K562 (cell line): ENCODE results near the gene CNGB1. TPM values are rescaled to one million over a fixed set of nuclear protein-coding genes. Genes with fewer than 3 reads are reported as not detected.

Experiments used
- ATAC-seq: fragments of 200-7000 bp; cut with Tn5 transposase; 3 replicates; pipeline ENCODE4 v1.9.1; 2020; ENCODE audit warnings: moderate library complexity
- Bru-seq: library from RNA; stranded (reverse); fragments of 400-500 nt; gene quantifications from one replicate; lab custom pipeline; 2021; lab: Mats Ljungman, UMichigan
- BruChase-seq, 2 experiments: library from RNA; stranded (reverse); fragments of 400-500 nt; gene quantifications; one replicate each; lab custom pipeline; 2021; lab: Mats Ljungman, UMichigan
- BruUV-seq: library from RNA; stranded (reverse); fragments of 400-500 nt; replicated peaks from 2 replicates; lab custom pipeline; 2021; lab: Mats Ljungman, UMichigan
- CTCF ChIA-PET: fragments of 300-600 bp; formaldehyde crosslinking; extraction: SDS; loops from one replicate; lab custom pipeline; 2021; ENCODE audit warnings: low intra/inter-chr PET ratio; lab: Yijun Ruan, JAX
- POLR2A ChIA-PET: fragments of 300-600, 350-650 bp; sonication (Branson Sonifier 250); formaldehyde crosslinking; extraction: SDS; loops from one replicate; lab custom pipeline; 2021; ENCODE audit warnings: antibody characterized with exemption, inconsistent platforms; lab: Yijun Ruan, JAX
- DNase-seq, 4 experiments: peaks; one replicate each; pipeline versions ENCODE4 v3.0.0 to v3.0.0-alpha.2; 2011 to 2018; ENCODE audit warnings: low spot score in 3 of 4, mixed read lengths in 3 of 4; ENCODE audit errors: extremely low read depth in 1 of 4
- FAIRE-seq: peaks from 2 replicates; lab custom pipeline; 2011; peaks lifted over from hg19 to GRCh38; lab: Jason Lieb, UNC
- H2AFZ ChIP-seq: 2 replicates; pipeline ENCODE4 v1.6.0; 2011; ENCODE audit warnings: low read depth, low read length, control low read depth, inconsistent platforms
- H3K27ac ChIP-seq: fragments of 200-600 bp; 3 replicates; pipeline ENCODE4 v1.8.0; 2011; ENCODE audit warnings: low read depth, mild to moderate bottlenecking, control low read depth, inconsistent platforms, low read length, moderate library complexity, mixed read lengths; ENCODE audit errors: extremely low read depth
- H3K27me3 ChIP-seq, 2 experiments: fragments of 300-600 bp in 1 of 2; 2 replicates in 1 of 2; 3 replicates in 1 of 2; pipeline versions ENCODE4 v1.6.0 to v1.8.0; 2011; ENCODE audit warnings: inconsistent platforms in 2 of 2, low read length in 2 of 2, mild to moderate bottlenecking in 1 of 2, mixed read lengths in 1 of 2, moderate library complexity in 1 of 2; ENCODE audit not compliant: control insufficient read depth in 2 of 2, insufficient read depth in 2 of 2
- H3K36me3 ChIP-seq: fragments of 300-600 bp; 3 replicates; pipeline ENCODE4 v1.8.0; 2011; ENCODE audit warnings: mild to moderate bottlenecking, low read length, inconsistent platforms; ENCODE audit not compliant: control insufficient read depth, insufficient read depth
- H3K4me1 ChIP-seq, 2 experiments: fragments of 200-600 bp in 1 of 2; replicated peaks in 1 of 2; 2 replicates in 1 of 2; 3 replicates in 1 of 2; pipeline versions ENCODE4 v1.5.1 to v1.8.0; 2011; ENCODE audit warnings: inconsistent platforms in 2 of 2, low read length in 2 of 2, mild to moderate bottlenecking in 1 of 2, mixed read lengths in 1 of 2, moderate library complexity in 1 of 2; ENCODE audit not compliant: control insufficient read depth in 2 of 2, insufficient read depth in 2 of 2
- H3K4me2 ChIP-seq: 2 replicates; pipeline ENCODE4 v1.6.1; 2011; ENCODE audit warnings: low read length, control low read depth, inconsistent platforms, mixed read lengths; ENCODE audit not compliant: insufficient read depth
- H3K4me3 ChIP-seq: fragments of 200-600 bp; sonication (generic), shearing (Covaris generic); 2 replicates; pipeline ENCODE4 v1.5.1; 2016; ENCODE audit warnings: control low read depth, inconsistent platforms
- H3K79me2 ChIP-seq: fragments of 200-600 bp; 3 replicates; pipeline ENCODE4 v1.8.0; 2011; ENCODE audit warnings: low read length, inconsistent platforms; ENCODE audit not compliant: control insufficient read depth, insufficient read depth
- H3K9ac ChIP-seq, 2 experiments: 2 replicates each; pipeline versions ENCODE4 v1.6.0 to v1.6.1; 2011; ENCODE audit warnings: low read depth in 2 of 2, low read length in 2 of 2, control low read depth in 1 of 2, inconsistent platforms in 1 of 2, mild to moderate bottlenecking in 1 of 2, mixed read lengths in 1 of 2; ENCODE audit not compliant: insufficient read depth in 1 of 2
- H3K9me1 ChIP-seq: one replicate; pipeline ENCODE4 v1.6.0; 2011; ENCODE audit warnings: inconsistent platforms, mild to moderate bottlenecking, low read length, moderate library complexity; ENCODE audit not compliant: control insufficient read depth, insufficient read depth
- H3K9me3 ChIP-seq: replicated peaks from 2 replicates; pipeline ENCODE4 v1.5.1; 2011; ENCODE audit warnings: low read depth, low read length, inconsistent platforms; ENCODE audit not compliant: control insufficient read depth, insufficient read depth
- H4K20me1 ChIP-seq: replicated peaks from 2 replicates; pipeline ENCODE4 v1.6.1; 2011; ENCODE audit warnings: low read length, inconsistent platforms, mixed read lengths; ENCODE audit not compliant: control insufficient read depth, insufficient read depth
- BHLHE40 ChIP-seq: IDR thresholded peaks from 2 replicates; pipeline ENCODE4 v1.6.1; 2011; ENCODE audit warnings: low read length, improper control_type of control experiment
- GABPB1 ChIP-seq: sonication (generic); formaldehyde crosslinking; IDR thresholded peaks from 2 replicates; pipeline ENCODE4 v1.8.0; 2022; ENCODE audit warnings: mild to moderate bottlenecking, missing genetic modification reagents
- HSF4 ChIP-seq: fragments of 250-450 bp; sonication (Bioruptor Pico); IDR thresholded peaks from 2 replicates; pipeline ENCODE4 v2.1.2; 2022; ENCODE audit warnings: mild to moderate bottlenecking, moderate library complexity, borderline replicate concordance
- NR1H2 ChIP-seq: sonication (generic); formaldehyde crosslinking; IDR thresholded peaks from 2 replicates; pipeline ENCODE4 v1.4.0; 2020; ENCODE audit warnings: mild to moderate bottlenecking, missing genetic modification reagents
- RBM15 ChIP-seq: fragments of 200-400 bp; formaldehyde crosslinking; IDR thresholded peaks from 2 replicates; pipeline ENCODE4 v1.6.1; 2018; ENCODE audit warnings: mild to moderate bottlenecking, low read length, moderate library complexity; ENCODE audit not compliant: insufficient read depth
- WGBS: fragments of 100-300 bp; shearing (Covaris generic); methylation state at CpG from one replicate; pipeline ENCODE4 v1.1.6; 2016; ENCODE audit warnings: low coverage, mixed read lengths; ENCODE audit not compliant: insufficient coverage; ENCODE audit errors: missing lambda C conversion rate; 5-methylcytosine and 5-hydroxymethylcytosine counted together
- in situ Hi-C: fragments of 300-500 bp; cut with MboI; formaldehyde crosslinking; loops from 4 replicates; pipeline ENCODE4 v1.15.0; 2018; ENCODE audit warnings: inconsistent platforms, mixed read lengths
- intact Hi-C: fragments of 100-400 bp; cut with micrococcal nuclease; formaldehyde crosslinking; loops from 2 replicates; pipeline ENCODE4 v1.14.2; 2022
- long read RNA-seq, 3 experiments: library from polyadenylated mRNA in 2 of 3; library from RNA in 1 of 3; unstranded in 2 of 3; stranded (forward) in 1 of 3; transcript quantifications; one replicate each; pipeline ENCODE4 v2.0.0, GENCODE V29; 2019 to 2022
- polyA minus RNA-seq, 3 experiments: library from RNA; depleted of rRNA, polyadenylated mRNA; stranded (reverse); fragments of >200 nt; gene quantifications; 2 replicates each; pipeline ENCODE4 v1.2.3, GENCODE V29; 2011
- polyA plus RNA-seq, 8 experiments: library from polyadenylated mRNA; depleted of rRNA in 4 of 8; stranded (reverse) in 5 of 8; unstranded in 3 of 8; fragments of >200 nt; fragmentation: Nextera tagmentation in 2 of 8; fragmentation: Illumina TruSeq in 1 of 8; extraction: Ambion mirVana in 2 of 8; extraction: Trizol in 1 of 8; gene quantifications; 2 replicates each; pipeline versions ENCODE4 v1.2.1 to v1.2.3, GENCODE V29; 2011 to 2014; ENCODE audit warnings: inconsistent platforms in 1 of 8, missing spikeins in 1 of 8
- total RNA-seq, 7 experiments: library from RNA; depleted of rRNA in 6 of 7; stranded (reverse); fragments of >200 nt in 6 of 7; fragmentation: Illumina TruSeq in 2 of 7; extraction: Trizol in 2 of 7; gene quantifications; 2 replicates each; pipeline versions ENCODE4 v1.2.1 to v1.2.3, GENCODE V29; 2011 to 2021; ENCODE audit warnings: low replicate concordance in 1 of 7
- TF ChIP-seq, protein P1 (sequence below): IDR thresholded peaks from 2 replicates; pipeline ENCODE4 v1.6.1; 2012; ENCODE audit warnings: low read depth, low read length, improper control_type of control experiment, borderline replicate concordance
- TF ChIP-seq, protein P2 (sequence below): fragments of 250-450 bp; sonication (Bioruptor Pico); IDR thresholded peaks from 2 replicates; pipeline ENCODE4 v1.5.0; 2021
- TF ChIP-seq, protein P3 (sequence below): fragments of 250-450 bp; sonication (Bioruptor Pico); IDR thresholded peaks from 2 replicates; pipeline ENCODE4 v1.4.0; 2020

CNGB1 gene
- not detected in 2 replicates for total RNA-seq (2011; cell fraction: chromatin; rRNA removed; ENCODE audit: low replicate concordance)
- total RNA-seq (2011; cell fraction: nucleolus; rRNA removed): not detected in 2 replicates
- not detected in 2 replicates for total RNA-seq (2011; cell fraction: nucleoplasm; rRNA removed)
- total RNA-seq (2014; rRNA removed) (not detected in 2 replicates), total RNA-seq (2014; rRNA removed; fragmentation: Illumina TruSeq; extraction: Trizol) (not detected in 2 replicates), total RNA-seq (2015; rRNA removed; fragmentation: Illumina TruSeq; extraction: Trizol) (not detected in 2 replicates), total RNA-seq (2021) (not detected in 2 replicates), polyA plus RNA-seq (2011; rRNA removed) (not detected in 2 replicates), polyA plus RNA-seq (2014; fragmentation: Illumina TruSeq; extraction: Trizol) (not detected in 2 replicates), polyA plus RNA-seq (2014; fragmentation: Nextera tagmentation; extraction: Ambion mirVana) (not detected), polyA plus RNA-seq (2014; rRNA removed) (not detected in 2 replicates), polyA minus RNA-seq (2011; rRNA and poly(A)+ RNA removed) (not detected in 2 replicates), Bru-seq, nascent RNA (percentile 4 among the genes with signal in this experiment), BruChase-seq, experiment 1, labeled RNA remaining after a 2-hour chase (not detected), BruChase-seq, experiment 2, labeled RNA remaining after a 6-hour chase (percentile 1 among the genes with signal in this experiment)
- polyA plus RNA-seq (2011; cell fraction: cytosol; rRNA removed): not detected in 2 replicates
- polyA plus RNA-seq (2011; cell fraction: nucleus; rRNA removed): not detected in 2 replicates
- not detected in 2 replicates for polyA plus RNA-seq (2012)
- polyA minus RNA-seq (2011; cell fraction: cytosol; rRNA and poly(A)+ RNA removed): not detected in 2 replicates
- not detected in 2 replicates for polyA minus RNA-seq (2011; cell fraction: nucleus; rRNA and poly(A)+ RNA removed)
- long read RNA-seq, experiment 1: 0 reads
- long read RNA-seq, experiment 2: 0 reads
- long read RNA-seq, experiment 3: 0 reads

DNA sequence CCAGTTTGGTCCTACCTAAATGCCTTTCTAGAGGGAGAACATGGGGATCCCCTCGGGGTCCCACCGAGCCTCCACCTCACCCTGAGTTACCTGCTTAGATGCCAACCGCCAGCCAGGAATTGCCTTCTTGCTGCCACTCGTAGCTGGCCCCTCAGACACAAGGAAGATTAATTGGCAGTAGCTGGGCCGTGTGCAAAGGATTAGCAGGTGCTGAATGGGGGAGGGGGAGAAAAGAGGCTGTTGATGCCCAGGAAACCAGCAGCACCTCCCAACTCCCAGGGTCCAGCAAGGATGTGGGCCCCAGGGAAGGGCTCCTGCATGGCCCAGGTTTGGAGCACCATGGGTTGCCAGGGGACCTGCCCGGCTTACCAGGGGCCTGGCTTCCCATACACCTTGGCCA lies at the start of gene CNGB1:
Gene CNGB1 (minus strand): TSS at position 159 of the 400 bp plus-strand sequence. CDS start 3,842 bp downstream, outside the sequence.
- no TSS peak for BruUV-seq
- POLR2A ChIA-PET: interaction anchor here (1.1 kb wide), 1 partner anchor 9 kb away, joined by 3 read pairs; no protein-coding TSS in a partner anchor
- TF ChIP-seq HSF4 (CRISPR knock-in tag) (no peak), RBM15 (no peak), NR1H2 (CRISPR knock-in tag) (no peak), GABPB1 (CRISPR knock-in tag) (no peak), BHLHE40 (no peak)
- TF ChIP-seq, protein P1, sequence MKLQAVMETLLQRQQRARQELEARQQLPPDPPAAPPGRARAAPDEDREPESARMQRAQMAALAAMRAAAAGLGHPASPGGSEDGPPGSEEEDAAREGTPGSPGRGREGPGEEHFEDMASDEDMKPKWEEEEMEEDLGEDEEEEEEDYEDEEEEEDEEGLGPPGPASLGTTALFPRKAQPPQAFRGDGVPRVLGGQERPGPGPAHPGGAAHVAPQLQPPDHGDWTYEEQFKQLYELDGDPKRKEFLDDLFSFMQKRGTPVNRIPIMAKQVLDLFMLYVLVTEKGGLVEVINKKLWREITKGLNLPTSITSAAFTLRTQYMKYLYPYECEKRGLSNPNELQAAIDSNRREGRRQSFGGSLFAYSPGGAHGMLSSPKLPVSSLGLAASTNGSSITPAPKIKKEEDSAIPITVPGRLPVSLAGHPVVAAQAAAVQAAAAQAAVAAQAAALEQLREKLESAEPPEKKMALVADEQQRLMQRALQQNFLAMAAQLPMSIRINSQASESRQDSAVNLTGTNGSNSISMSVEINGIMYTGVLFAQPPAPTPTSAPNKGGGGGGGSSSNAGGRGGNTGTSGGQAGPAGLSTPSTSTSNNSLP: no peak
- TF ChIP-seq, protein P2, sequence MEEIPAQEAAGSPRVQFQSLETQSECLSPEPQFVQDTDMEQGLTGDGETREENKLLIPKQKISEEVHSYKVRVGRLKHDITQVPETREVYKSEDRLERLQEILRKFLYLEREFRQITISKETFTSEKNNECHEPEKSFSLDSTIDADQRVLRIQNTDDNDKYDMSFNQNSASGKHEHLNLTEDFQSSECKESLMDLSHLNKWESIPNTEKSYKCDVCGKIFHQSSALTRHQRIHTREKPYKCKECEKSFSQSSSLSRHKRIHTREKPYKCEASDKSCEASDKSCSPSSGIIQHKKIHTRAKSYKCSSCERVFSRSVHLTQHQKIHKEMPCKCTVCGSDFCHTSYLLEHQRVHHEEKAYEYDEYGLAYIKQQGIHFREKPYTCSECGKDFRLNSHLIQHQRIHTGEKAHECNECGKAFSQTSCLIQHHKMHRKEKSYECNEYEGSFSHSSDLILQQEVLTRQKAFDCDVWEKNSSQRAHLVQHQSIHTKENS: no peak
- TF ChIP-seq, protein P3, sequence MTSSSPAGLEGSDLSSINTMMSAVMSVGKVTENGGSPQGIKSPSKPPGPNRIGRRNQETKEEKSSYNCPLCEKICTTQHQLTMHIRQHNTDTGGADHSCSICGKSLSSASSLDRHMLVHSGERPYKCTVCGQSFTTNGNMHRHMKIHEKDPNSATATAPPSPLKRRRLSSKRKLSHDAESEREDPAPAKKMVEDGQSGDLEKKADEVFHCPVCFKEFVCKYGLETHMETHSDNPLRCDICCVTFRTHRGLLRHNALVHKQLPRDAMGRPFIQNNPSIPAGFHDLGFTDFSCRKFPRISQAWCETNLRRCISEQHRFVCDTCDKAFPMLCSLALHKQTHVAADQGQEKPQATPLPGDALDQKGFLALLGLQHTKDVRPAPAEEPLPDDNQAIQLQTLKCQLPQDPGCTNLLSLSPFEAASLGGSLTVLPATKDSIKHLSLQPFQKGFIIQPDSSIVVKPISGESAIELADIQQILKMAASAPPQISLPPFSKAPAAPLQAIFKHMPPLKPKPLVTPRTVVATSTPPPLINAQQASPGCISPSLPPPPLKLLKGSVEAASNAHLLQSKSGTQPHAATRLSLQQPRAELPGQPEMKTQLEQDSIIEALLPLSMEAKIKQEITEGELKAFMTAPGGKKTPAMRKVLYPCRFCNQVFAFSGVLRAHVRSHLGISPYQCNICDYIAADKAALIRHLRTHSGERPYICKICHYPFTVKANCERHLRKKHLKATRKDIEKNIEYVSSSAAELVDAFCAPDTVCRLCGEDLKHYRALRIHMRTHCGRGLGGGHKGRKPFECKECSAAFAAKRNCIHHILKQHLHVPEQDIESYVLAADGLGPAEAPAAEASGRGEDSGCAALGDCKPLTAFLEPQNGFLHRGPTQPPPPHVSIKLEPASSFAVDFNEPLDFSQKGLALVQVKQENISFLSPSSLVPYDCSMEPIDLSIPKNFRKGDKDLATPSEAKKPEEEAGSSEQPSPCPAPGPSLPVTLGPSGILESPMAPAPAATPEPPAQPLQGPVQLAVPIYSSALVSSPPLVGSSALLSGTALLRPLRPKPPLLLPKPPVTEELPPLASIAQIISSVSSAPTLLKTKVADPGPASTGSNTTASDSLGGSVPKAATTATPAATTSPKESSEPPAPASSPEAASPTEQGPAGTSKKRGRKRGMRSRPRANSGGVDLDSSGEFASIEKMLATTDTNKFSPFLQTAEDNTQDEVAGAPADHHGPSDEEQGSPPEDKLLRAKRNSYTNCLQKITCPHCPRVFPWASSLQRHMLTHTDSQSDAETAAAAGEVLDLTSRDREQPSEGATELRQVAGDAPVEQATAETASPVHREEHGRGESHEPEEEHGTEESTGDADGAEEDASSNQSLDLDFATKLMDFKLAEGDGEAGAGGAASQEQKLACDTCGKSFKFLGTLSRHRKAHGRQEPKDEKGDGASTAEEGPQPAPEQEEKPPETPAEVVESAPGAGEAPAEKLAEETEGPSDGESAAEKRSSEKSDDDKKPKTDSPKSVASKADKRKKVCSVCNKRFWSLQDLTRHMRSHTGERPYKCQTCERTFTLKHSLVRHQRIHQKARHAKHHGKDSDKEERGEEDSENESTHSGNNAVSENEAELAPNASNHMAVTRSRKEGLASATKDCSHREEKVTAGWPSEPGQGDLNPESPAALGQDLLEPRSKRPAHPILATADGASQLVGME: no peak

More for the DNA sequence above, at the start of gene CNGB1:
- CTCF ChIA-PET: no interaction called here
- Histone ChIP-seq H3K9ac (peak within 1 kb of the TSS in 1 of 2 experiments; percentile 40; a peak in 1 of 4 replicates), H3K79me2 (no peaks in the 10 kb centered on the region), H3K4me2 (no peak within 1 kb of the TSS), H3K9me3 (no peaks in the 10 kb centered on the region), H3K36me3 (no peaks in the 10 kb centered on the region), H4K20me1 (no peaks in the 10 kb centered on the region), H3K9me1 (peaks cover 4% of the 10 kb centered on the region), H3K27me3 (no peaks in the 10 kb centered on the region), H2AFZ (0 out of 2 replicates have a peak within 1 kb of the TSS, but pooled peaks have one; percentile 6), H3K27ac (no peak within 1 kb of the TSS), H3K4me3 (no peak within 1 kb of the TSS), H3K4me1 (peaks cover 7 to 13% of the 10 kb centered on the region in 2 experiments)
- in situ Hi-C loops: no loop called here
- ATAC-seq: no peak
- intact Hi-C loops: no loop called here
- WGBS: 22% methylated on average over 5 of the region's 6 CpGs
- no peak for FAIRE-seq
- no peak for DNase-seq
